Activated CD8-positive, alpha-beta memory T cell treated with anti-CD3 and anti-CD28 coated beads, Interleukin-2, amount 10 ng/mL, durations not matched to agents 7 days and 5 days (primary cell): Measurements from ENCODE around the gene STUM. TPM values are rescaled to one million over a fixed set of nuclear protein-coding genes. Genes with fewer than 3 reads are reported as not detected.
"Not testable (repeated sequence)": the region's sequence is repeated elsewhere in the genome, so short reads cannot be mapped to it uniquely, and the experiment has no call there.

Source experiments
- ATAC-seq: fragments of 150-1000 bp; cut with Tn5 transposase; one replicate; pipeline ENCODE4 v1.10.0; 2021; ENCODE audit warnings: moderate library complexity
- CTCF ChIA-PET: fragments of 350-600 bp; sonication (Branson Sonifier 250); formaldehyde crosslinking; loops from one replicate; lab custom pipeline; 2021; ENCODE audit warnings: antibody characterized with exemption; lab: Charles Lee
- DNase-seq: peaks from one replicate; pipeline ENCODE4 v3.0.0-alpha.2; 2020
- H3K27ac Mint-ChIP-seq: one replicate; pipeline ENCODE4 v1.8.0; 2021; ENCODE audit warnings: mild to moderate bottlenecking, mixed read lengths
- H3K27me3 Mint-ChIP-seq: one replicate; pipeline ENCODE4 v1.8.0; 2021; ENCODE audit warnings: mixed read lengths
- H3K36me3 Mint-ChIP-seq: one replicate; pipeline ENCODE4 v1.8.0; 2021; ENCODE audit warnings: mild to moderate bottlenecking, mixed read lengths
- H3K4me1 Mint-ChIP-seq: one replicate; pipeline ENCODE4 v1.8.0; 2021; ENCODE audit warnings: mixed read lengths
- H3K4me3 Mint-ChIP-seq: one replicate; pipeline ENCODE4 v1.8.0; 2021; ENCODE audit warnings: mild to moderate bottlenecking, moderate library complexity, mixed read lengths
- H3K9me3 Mint-ChIP-seq: one replicate; pipeline ENCODE4 v1.8.0; 2022; ENCODE audit warnings: low read depth, mixed read lengths
- total RNA-seq, 2 experiments: library from RNA; stranded (reverse); gene quantifications; one replicate each; pipeline ENCODE4 v1.2.3, GENCODE V29; 2021

STUM gene, protein sequence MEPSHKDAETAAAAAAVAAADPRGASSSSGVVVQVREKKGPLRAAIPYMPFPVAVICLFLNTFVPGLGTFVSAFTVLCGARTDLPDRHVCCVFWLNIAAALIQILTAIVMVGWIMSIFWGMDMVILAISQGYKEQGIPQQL
- total RNA-seq = not detected

DNA sequence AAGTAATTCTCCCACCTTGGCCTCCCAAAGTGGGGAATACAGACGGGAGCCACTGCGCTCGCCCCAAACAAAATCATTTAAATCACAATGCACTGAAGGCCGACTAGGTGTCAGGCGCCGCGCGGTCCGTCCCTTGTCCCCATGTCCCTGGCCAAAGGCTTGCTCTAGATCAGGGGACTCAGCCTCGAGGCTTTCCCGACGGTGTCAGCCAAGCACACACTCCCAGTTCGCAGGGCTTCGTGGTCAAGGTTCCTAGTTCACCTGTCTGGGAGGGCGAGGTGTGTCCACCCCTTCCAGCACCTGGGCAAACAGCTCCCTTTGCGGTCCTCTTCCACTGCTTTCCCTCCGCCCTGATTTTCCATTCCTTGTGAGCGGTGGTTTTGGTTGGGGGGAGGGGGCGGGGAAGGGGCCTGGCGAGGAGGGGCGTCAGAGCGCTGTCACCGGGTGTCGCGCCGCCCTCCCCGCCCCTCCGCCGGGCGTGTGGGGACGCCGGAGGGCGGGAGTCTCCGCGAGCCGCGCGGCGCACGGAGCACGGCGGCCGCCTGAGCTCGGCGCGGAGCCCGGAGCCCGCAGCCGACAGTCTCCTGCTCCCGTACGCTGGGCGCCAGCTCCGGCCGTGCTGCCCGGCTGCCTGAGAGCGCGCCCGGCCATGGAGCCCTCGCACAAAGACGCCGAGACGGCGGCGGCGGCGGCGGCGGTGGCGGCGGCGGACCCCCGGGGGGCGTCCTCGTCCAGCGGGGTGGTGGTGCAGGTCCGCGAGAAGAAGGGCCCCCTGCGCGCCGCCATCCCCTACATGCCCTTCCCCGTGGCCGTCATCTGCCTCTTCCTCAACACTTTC, at the start of gene STUM:
TSS of gene STUM (plus strand) at position 509 of the 838 bp plus-strand sequence. CDS start at position 650, 141 bp downstream.
- peak within 1 kb of the TSS; percentile 14 for H3K4me3 Mint-ChIP-seq
- no peak within 1 kb of the TSS for H3K27ac Mint-ChIP-seq
- no peaks in the 10 kb centered on the region for H3K9me3 Mint-ChIP-seq
- peaks cover 10% of the 10 kb centered on the region for H3K4me1 Mint-ChIP-seq
- peaks cover 79% of the 10 kb centered on the region for H3K27me3 Mint-ChIP-seq
- peak; percentile 63 for ATAC-seq
- no peaks in the 10 kb centered on the region for H3K36me3 Mint-ChIP-seq
- DNase-seq = no peak
- CTCF ChIA-PET = interaction anchor here (0.8 to 4.2 kb wide), 9 partner anchors 15 to 515 kb away, joined by 3 to 22 read pairs (median 4); partner anchors contain the start of gene PARP1

DNA sequence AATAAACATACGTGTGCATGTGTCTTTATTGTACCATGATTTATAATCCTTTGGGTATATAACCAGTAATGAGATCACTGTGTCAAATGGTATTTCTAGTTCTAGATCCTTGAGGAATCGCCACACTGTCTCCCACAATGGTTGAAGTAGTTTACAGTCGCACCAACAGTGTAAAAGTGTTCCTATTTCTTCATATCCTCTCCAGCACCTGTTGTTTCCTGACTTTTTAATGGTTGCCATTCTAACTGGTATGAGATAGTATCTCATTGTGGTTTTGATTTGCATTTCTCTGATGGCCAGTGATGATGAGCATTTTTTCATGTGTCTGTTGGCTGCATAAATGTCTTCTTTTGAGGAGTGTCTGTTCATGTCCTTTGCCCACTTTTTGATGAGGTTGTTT, 48.9 kb upstream of the STUM start:
- H3K27me3 Mint-ChIP-seq = peaks cover 50% of the 10 kb centered on the region
- DNase-seq, CTCF ChIA-PET, H3K36me3 Mint-ChIP-seq, H3K4me1 Mint-ChIP-seq, H3K9me3 Mint-ChIP-seq, ATAC-seq, H3K4me3 Mint-ChIP-seq, H3K27ac Mint-ChIP-seq: not testable (repeated sequence)

DNA sequence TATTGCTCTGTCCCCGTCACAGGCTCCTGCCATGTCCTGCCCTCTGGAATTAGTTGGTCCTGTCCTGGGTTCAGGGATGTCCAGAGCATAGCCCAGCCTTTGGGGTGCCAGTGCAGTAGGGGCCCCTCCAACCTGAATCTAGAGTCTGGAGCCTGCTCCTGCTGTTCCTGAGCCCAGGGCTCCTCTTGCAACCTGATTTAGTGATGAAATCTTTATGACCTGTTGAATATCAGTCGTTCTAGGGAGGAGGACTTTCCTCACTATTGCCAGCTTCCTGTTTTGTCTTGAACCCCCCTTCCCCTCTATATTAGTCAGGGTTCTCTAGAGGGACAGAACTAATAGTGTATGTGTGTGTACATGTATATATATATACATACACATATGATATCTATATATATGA, 42.5 kb upstream of the STUM start:
- CTCF ChIA-PET = no interaction called here
- no peak overlapping the region for H3K27ac Mint-ChIP-seq
- ATAC-seq = no peak
- no peaks in the 10 kb centered on the region for H3K4me1 Mint-ChIP-seq
- no peaks in the 10 kb centered on the region for H3K36me3 Mint-ChIP-seq
- no peak overlapping the region for H3K4me3 Mint-ChIP-seq
- no peak for DNase-seq
- H3K9me3 Mint-ChIP-seq = no peaks in the 10 kb centered on the region
- peaks cover 69% of the 10 kb centered on the region for H3K27me3 Mint-ChIP-seq

DNA sequence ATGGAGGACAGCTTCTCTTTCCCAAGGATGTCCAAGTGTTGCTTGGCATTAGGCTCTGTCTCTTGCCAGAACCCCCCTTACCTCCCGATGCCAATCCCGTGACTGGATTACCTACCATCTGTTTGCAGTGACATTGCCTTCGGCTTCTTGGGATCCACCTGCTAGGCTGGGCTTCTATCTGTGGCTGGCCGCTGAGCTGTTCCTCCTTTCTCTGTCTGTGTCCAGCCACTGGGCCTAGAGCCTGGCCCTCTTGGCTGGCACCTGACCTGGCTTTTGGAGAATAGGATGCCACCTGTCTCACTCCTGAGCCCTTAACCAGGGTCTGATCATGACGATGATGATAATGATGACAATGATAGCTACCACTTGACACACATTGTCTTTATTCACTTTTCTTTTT, 41.6 kb upstream of the STUM start:
- DNase-seq = no peak
- no peak for ATAC-seq
- CTCF ChIA-PET = no interaction called here
- Mint-ChIP-seq H3K27ac (no peak overlapping the region), H3K27me3 (peaks cover 60% of the 10 kb centered on the region), H3K9me3 (no peaks in the 10 kb centered on the region), H3K4me3 (no peak overlapping the region), H3K4me1 (no peaks in the 10 kb centered on the region), H3K36me3 (no peaks in the 10 kb centered on the region)

DNA sequence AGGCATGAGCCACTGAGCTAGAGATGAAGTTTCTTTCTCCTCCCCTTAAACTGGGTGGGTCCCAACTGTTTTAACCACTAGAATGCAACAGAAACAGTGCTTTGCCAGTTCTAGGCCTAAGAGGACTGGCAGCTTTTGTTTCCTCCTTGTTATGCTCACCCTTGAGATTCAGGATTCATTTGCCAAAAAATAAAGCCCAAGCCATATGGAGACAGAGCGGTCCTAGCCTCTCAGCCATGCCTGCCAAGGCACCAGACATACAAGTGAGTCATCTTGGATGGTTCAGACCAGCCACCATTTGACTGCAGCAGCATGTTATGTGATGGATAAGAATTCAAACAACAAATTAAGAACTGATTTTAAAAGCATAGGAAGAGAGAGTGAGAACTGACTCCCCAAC, 38.1 kb upstream of the STUM start:
- DNase-seq (no peak), ATAC-seq (no peak)
- H3K4me1 Mint-ChIP-seq = no peaks in the 10 kb centered on the region
- H3K4me3 Mint-ChIP-seq = no peak overlapping the region
- no peaks in the 10 kb centered on the region for H3K36me3 Mint-ChIP-seq
- CTCF ChIA-PET = no interaction called here
- H3K27me3 Mint-ChIP-seq = peaks cover 30% of the 10 kb centered on the region
- no peaks in the 10 kb centered on the region for H3K9me3 Mint-ChIP-seq
- no peak overlapping the region for H3K27ac Mint-ChIP-seq

DNA sequence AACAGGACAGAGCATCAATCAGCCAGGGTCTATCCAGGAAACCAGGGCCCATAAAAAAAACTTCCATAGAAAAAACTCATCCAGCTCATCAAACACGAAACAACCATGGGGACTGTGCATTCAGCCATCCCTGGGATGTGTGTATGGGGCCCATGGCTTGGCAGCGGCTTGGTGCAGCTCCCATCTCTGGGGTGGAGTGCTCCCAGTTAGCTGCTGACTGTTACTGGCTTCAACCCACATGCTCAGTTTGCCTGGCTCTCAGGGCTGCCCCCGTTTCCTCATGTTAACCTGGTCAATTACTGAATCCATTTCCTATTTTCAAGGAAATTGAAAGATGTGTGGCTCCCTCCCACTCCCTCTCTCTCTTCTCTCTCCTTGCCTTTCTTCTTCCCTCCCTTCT, 37.3 kb upstream of the STUM start:
- H3K27ac Mint-ChIP-seq = no peak overlapping the region
- DNase-seq = no peak
- no peaks in the 10 kb centered on the region for H3K36me3 Mint-ChIP-seq
- ATAC-seq = no peak
- no peaks in the 10 kb centered on the region for H3K4me1 Mint-ChIP-seq
- H3K27me3 Mint-ChIP-seq = peaks cover 26% of the 10 kb centered on the region
- H3K9me3 Mint-ChIP-seq = no peaks in the 10 kb centered on the region
- no peak overlapping the region for H3K4me3 Mint-ChIP-seq
- CTCF ChIA-PET = no interaction called here

DNA sequence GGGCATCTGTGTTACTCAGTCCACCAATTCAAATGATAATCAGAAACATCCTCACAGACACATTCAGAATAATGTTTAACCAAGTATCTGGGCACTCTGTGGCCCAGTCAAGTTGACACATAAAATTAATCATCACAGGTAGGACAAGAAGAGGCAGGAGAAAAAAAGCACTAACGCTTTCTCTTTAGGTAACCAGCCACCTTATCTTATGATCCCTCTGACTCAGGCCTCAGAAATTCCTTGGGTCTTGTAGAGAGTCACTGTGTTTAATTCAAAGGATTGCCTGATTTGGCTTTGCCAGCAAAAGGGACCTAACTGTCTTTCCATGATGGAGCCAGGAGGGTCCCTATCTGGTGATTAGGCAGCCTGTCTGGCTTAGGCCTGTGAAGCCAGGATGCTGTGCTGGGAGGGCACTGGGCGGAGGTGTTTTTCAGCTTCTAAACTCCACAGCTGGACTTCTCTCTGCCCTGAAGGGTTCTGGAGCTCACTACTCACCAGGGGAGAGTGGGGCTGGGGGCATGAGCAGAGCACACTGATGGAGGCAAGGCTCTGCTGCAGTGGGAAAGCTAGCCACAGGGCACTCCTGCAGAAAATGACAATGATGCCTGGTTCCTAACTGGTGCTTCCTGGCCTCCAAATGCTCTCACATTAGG, 36.4 kb upstream of the STUM start:
- Mint-ChIP-seq H3K9me3 (no peaks in the 10 kb centered on the region), H3K4me1 (no peaks in the 10 kb centered on the region), H3K4me3 (no peak overlapping the region), H3K27ac (no peak overlapping the region), H3K27me3 (peaks cover 22% of the 10 kb centered on the region), H3K36me3 (no peaks in the 10 kb centered on the region)
- CTCF ChIA-PET = interaction anchor here (1.1 kb wide), 1 partner anchor 97 kb away, joined by 3 read pairs; no protein-coding TSS in a partner anchor
- DNase-seq (no peak), ATAC-seq (no peak)

DNA sequence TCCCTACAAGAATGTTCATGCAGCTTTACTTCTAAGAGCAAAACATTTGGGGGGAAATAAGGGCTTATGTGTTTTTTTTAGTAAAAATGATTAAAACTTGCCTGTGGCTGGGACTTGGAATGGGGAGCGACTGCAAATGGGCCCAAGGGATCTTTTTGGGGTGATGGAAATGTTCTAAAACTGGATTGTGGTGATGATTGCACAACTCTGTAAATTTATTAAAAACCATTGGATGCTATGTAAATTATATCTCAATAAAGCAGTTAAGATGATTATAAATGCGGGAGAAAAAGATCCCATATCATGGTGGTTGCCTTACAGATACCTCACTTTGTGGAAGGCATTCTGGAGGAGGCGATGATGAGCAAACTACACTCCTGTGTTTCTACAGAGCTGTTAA, 30.2 kb upstream of the STUM start:
- peaks cover 16% of the 10 kb centered on the region for H3K27me3 Mint-ChIP-seq
- no peak overlapping the region for H3K27ac Mint-ChIP-seq
- H3K36me3 Mint-ChIP-seq = no peaks in the 10 kb centered on the region
- no peak for DNase-seq
- CTCF ChIA-PET = no interaction called here
- ATAC-seq = no peak
- H3K4me3 Mint-ChIP-seq = no peak overlapping the region
- no peaks in the 10 kb centered on the region for H3K4me1 Mint-ChIP-seq
- no peaks in the 10 kb centered on the region for H3K9me3 Mint-ChIP-seq

DNA sequence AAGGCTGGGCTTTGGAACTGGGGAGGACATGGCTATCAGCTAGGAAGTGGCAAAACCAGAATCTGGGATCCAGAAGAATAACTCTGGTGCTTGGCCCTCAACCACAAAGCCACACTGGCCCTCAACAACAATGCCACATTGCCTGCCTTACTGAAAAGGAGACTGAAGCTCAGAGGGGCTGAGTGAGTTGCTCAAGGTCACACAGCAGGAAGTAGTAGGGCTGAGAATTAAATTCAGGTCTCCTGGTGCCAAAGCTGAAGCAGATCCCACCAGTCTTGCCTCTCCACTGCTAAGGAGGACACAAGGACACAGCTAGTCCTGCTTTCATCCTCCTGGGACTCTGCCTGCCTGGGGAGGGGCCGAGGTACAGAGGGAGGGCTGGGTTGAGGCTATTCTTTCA, 29.4 kb upstream of the STUM start:
- peaks cover 14% of the 10 kb centered on the region for H3K27me3 Mint-ChIP-seq
- CTCF ChIA-PET = no interaction called here
- H3K27ac Mint-ChIP-seq = no peak overlapping the region
- no peaks in the 10 kb centered on the region for H3K9me3 Mint-ChIP-seq
- DNase-seq (no peak), ATAC-seq (no peak)
- H3K36me3 Mint-ChIP-seq = no peaks in the 10 kb centered on the region
- H3K4me3 Mint-ChIP-seq = no peak overlapping the region
- no peaks in the 10 kb centered on the region for H3K4me1 Mint-ChIP-seq

DNA sequence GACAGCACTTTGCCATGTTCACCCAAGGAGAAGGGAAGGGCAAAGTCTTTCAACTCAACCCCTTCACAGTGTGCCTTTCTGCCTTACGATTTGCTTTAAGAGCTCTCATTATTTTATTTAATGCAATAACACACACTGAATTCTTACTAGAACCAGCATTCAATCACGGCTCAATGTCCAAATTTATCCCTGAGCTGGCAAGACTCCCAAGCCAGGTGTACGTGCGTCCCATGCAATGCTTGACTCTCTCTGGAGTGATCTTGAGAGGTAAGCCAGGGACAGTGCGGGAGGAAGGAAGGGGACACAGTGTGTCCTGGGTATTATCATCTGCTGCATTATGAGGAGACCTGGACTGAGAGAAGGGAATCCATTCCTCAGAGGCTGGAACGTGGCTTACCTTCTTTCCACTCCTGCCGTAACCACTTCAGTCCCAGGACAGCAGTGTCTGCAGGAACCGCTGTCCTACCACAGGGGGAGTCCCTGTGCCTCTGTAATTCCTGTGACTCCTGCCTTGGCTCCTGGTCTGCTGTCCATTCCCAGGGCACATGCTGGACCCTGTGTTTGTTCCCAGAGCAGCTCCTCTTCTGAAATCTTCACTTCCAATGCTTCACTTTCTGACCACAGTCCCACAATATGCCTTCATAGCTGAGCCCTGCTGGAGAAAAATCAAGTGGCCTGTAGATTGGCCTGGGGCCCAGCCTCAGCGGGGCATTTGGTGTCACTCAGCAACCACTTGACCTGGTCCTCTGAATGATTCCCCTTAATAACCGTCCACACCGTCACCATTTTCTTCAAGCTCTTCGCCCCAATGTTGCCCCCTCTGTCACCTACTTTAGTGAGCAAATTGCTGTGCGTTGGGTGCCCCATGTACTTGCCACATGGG, 28.6 kb upstream of the STUM start:
- Mint-ChIP-seq H3K4me1 (no peaks in the 10 kb centered on the region), H3K27ac (no peak overlapping the region), H3K9me3 (no peaks in the 10 kb centered on the region), H3K4me3 (no peak overlapping the region), H3K36me3 (no peaks in the 10 kb centered on the region), H3K27me3 (peaks cover 16% of the 10 kb centered on the region)
- CTCF ChIA-PET = no interaction called here
- ATAC-seq = no peak
- DNase-seq = no peak

DNA sequence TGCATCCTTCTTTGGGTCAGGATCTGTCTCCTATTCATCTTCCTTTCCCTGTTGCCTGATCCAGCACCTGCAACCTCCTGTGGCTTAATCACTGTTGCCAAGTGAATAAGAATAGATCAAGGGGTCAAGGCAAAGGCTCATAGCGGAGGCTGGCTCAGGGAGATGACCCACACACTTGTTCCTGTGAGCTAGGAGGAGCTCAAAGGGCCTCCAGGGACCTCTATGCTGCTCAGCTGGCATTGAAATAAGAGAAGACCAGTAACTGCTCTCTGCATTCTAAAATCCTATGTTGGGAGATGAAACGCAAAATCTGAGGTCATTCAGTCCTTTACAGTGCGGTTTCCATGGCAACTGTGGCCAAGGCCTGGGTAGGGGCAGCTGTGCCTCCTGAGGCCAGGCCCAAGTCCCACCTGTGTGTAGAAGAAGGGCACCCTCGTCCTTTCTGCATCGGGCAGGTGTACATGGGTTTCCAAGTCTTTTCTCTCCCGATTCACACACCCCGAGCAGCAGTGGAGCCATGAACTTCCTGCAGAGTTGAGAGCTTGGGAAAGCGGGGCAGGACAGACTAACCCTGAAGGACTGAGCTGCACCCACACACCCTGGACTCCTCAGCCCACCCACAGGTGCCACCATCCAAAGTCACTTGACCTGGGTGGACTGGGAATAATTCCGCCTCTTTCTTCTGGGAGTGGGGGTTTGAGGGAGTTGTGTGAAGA, 27.8 kb upstream of the STUM start:
- no peak overlapping the region for H3K27ac Mint-ChIP-seq
- H3K27me3 Mint-ChIP-seq = peaks cover 16% of the 10 kb centered on the region
- no peak overlapping the region for H3K4me3 Mint-ChIP-seq
- no peak for ATAC-seq
- H3K9me3 Mint-ChIP-seq = no peaks in the 10 kb centered on the region
- no peaks in the 10 kb centered on the region for H3K36me3 Mint-ChIP-seq
- no peak for DNase-seq
- CTCF ChIA-PET = no interaction called here
- H3K4me1 Mint-ChIP-seq = no peaks in the 10 kb centered on the region

DNA sequence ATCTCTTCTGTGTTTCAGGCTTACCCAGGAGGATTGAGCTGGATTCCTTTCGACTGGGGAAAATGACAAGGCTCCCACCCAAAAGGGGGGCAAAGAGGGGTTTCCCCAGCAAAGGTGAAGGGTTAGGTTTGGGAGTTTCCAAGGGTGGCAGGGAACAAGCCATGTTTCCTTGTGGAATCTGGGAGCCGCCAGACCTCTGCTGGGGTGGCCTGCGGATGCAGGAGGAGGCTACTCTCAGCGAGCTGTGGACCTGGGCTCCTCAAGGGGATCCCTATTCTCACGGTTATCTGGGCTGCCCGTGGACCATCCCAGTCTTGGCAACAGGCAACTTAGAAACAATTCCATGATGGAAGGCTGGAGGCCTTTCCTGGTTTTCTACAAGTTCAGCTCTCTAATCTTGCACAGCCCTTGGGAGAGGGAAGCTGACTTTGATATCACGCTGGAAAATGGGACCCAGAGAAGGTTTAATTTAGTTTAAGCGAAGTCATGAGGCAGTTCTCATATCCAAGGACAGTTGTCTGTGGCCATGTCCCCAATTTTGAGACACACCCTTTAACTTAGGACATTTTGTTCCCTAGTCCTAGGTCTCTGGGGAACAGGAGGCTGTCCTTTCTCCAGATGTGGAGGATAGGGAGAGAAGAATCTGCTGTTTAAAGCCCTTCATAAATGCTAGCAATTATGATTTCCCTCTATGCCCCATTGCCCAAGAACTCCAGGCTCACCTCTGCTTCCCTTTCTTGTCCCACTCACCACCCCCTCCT, 24.7 kb upstream of the STUM start:
- no peaks in the 10 kb centered on the region for H3K9me3 Mint-ChIP-seq
- no peaks in the 10 kb centered on the region for H3K36me3 Mint-ChIP-seq
- ATAC-seq (no peak), DNase-seq (no peak)
- no peak overlapping the region for H3K4me3 Mint-ChIP-seq
- H3K4me1 Mint-ChIP-seq = no peaks in the 10 kb centered on the region
- CTCF ChIA-PET = no interaction called here
- H3K27ac Mint-ChIP-seq = no peak overlapping the region
- peaks cover 6% of the 10 kb centered on the region for H3K27me3 Mint-ChIP-seq
